Subcutaneous abdominal adipose tissue (tissue), 5 donors: Measurements from ENCODE around the gene GPC5.

Experiments
- H3K27ac ChIP-seq: one replicate; pipeline ENCODE4 v1.7.0; 2013; ENCODE audit warnings: low read depth, mild to moderate bottlenecking, inconsistent platforms, low read length, moderate library complexity
- H3K27me3 ChIP-seq, 5 donors: one replicate each; pipeline ENCODE4 v1.7.0; 2013; ENCODE audit warnings: low read length in 5 of 5, inconsistent platforms in 1 of 5; ENCODE audit not compliant: control insufficient read depth in 5 of 5, insufficient read depth in 4 of 5
- H3K36me3 ChIP-seq, 5 donors: one replicate each; pipeline ENCODE4 v1.7.0; 2013; ENCODE audit warnings: low read length in 5 of 5; ENCODE audit not compliant: control insufficient read depth in 5 of 5, insufficient read depth in 5 of 5
- H3K4me1 ChIP-seq, 5 donors: one replicate each; pipeline ENCODE4 v1.7.0; 2013; ENCODE audit warnings: low read length in 5 of 5, mild to moderate bottlenecking in 3 of 5, moderate library complexity in 1 of 5; ENCODE audit not compliant: control insufficient read depth in 5 of 5, insufficient read depth in 5 of 5
- H3K4me3 ChIP-seq, 5 donors: one replicate each; pipeline ENCODE4 v1.7.0; 2013; ENCODE audit warnings: low read length in 5 of 5, low read depth in 1 of 5
- H3K9ac ChIP-seq, 5 donors: one replicate each; pipeline ENCODE4 v1.7.0; 2013; ENCODE audit warnings: low read length in 5 of 5, mild to moderate bottlenecking in 4 of 5, moderate library complexity in 3 of 5
- H3K9me3 ChIP-seq, 5 donors: one replicate each; pipeline ENCODE4 v1.7.0; 2013; ENCODE audit warnings: low read length in 5 of 5; ENCODE audit not compliant: control insufficient read depth in 5 of 5
- donor health status: healthy.
- donor health status: healthy.
- donor health status: healthy.
- donor health status: healthy.
- donor health status: healthy.

GPC5 gene

DNA sequence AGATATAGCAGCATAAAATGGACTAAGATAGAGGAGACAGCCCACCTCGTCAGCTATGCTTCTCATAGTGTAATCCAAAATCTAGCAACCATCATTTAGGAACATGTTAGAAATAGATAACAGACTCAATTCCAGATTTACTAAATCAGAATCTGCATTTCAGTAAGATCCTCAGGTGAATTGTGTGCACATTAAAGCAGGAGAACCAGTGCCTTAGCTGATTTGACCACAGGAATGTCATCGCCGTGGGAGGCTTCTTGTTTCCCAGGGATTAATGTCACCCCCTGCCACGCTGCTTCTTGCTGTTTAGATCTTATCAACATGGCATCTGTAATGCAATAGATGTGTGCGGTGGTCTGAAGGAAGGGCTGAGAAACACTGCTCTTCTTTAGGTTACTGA, 84.0 kb downstream of the GPC5 start:
- Histone ChIP-seq H3K27ac (no peak overlapping the region), H3K27me3 (no peaks in the 10 kb centered on the region), H3K9ac (no peak overlapping the region), H3K36me3 (no peaks in the 10 kb centered on the region), H3K4me3 (no peak overlapping the region), H3K9me3 (no peaks in the 10 kb centered on the region), H3K4me1 (no peaks in the 10 kb centered on the region)

DNA sequence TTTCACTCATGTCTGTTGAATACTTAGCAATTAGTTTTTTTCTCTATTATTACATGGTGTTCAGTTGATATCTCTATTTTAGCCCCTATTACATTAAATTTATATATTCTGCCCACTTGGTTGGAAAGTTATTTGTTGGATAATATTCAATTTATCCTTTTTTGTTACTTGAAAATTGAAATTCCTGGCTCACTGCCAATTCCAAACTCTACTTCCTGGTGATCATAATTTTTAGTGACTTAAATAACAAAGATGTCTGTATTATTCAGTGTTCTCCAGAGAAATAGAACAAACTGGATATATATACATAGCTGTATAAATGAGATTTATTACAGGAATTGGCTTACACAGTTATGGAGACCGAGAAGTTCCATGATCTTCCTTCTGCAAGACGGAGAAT, 93.6 kb downstream of the GPC5 start:
- Histone ChIP-seq H3K4me3 (no peak overlapping the region), H3K9ac (no peak overlapping the region), H3K4me1 (no peaks in the 10 kb centered on the region), H3K9me3 (no peaks in the 10 kb centered on the region), H3K27me3 (no peaks in the 10 kb centered on the region), H3K27ac (no peak overlapping the region), H3K36me3 (no peaks in the 10 kb centered on the region)

GRCh38 chr13:91493442-91493841, 95.0 kb downstream of the GPC5 start:
- H3K27ac ChIP-seq: no peak overlapping the region
- no peak overlapping the region for H3K4me3 ChIP-seq
- no peak overlapping the region for H3K9ac ChIP-seq
- no peaks in the 10 kb centered on the region for H3K27me3 ChIP-seq
- no peaks in the 10 kb centered on the region for H3K36me3 ChIP-seq
- no peaks in the 10 kb centered on the region for H3K4me1 ChIP-seq
- H3K9me3 ChIP-seq: no peaks in the 10 kb centered on the region

DNA sequence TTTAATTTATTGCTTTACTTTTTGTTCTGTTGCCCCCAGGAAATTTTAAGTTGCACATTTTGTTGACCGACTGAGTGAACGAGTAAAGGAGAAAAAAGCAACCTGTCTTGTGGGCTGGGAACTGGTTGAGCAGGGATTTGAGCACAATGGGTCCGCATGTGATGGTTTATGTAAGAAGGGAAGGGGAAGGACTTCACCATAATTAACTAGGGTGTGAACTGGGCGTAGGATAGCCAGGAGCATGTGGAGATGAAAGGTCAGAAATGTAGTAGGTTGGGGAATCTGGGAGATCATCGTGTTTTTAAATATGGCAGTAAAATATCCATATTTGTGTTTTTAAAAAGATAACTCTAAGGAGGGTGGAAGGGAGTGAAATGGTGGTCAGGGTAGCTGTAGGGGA, 99.9 kb downstream of the GPC5 start:
- Histone ChIP-seq H3K27ac (no peak overlapping the region), H3K27me3 (peaks cover 0 to 2% (median 0%) of the 10 kb centered on the region in 5 donors), H3K4me3 (no peak overlapping the region), H3K36me3 (no peaks in the 10 kb centered on the region), H3K9ac (no peak overlapping the region), H3K9me3 (no peaks in the 10 kb centered on the region), H3K4me1 (no peaks in the 10 kb centered on the region)

GRCh38 chr13:91504216-91504615, 105.8 kb downstream of the GPC5 start:
- no peaks in the 10 kb centered on the region for H3K4me1 ChIP-seq
- no peak overlapping the region for H3K9ac ChIP-seq
- H3K27me3 ChIP-seq: peaks cover 0 to 2% (median 0%) of the 10 kb centered on the region in 5 donors
- H3K27ac ChIP-seq: no peak overlapping the region
- H3K9me3 ChIP-seq: no peaks in the 10 kb centered on the region
- H3K36me3 ChIP-seq: no peaks in the 10 kb centered on the region
- H3K4me3 ChIP-seq: no peak overlapping the region

- Histone ChIP-seq H3K27me3 (peaks cover 0 to 2% (median 0%) of the 10 kb centered on the region in 5 donors), H3K9ac (no peak overlapping the region)
These were observed 108.3 kb downstream of the GPC5 start for GRCh38 chr13:91506759-91507158.

DNA sequence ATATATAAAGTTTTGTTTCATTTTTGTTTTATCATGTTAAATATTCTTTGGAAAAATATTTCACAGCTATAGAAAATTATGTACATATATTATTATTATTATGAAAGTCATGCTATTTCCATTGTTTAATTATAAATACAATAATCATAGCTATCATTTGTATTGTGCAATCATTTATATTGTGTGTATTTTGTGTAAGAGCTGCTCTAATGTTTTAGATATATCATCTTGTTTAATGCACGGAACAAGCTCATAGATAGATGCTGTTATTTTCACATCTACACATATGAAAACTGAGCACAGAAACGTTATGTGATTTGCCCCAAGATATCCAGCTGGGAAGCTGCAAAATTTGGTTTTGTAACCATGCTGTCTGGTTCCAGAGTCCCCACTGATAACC, 111.6 kb downstream of the GPC5 start:
- H3K4me1 ChIP-seq: no peaks in the 10 kb centered on the region
- H3K27me3 ChIP-seq: no peaks in the 10 kb centered on the region
- no peak overlapping the region for H3K4me3 ChIP-seq
- no peak overlapping the region for H3K27ac ChIP-seq
- H3K9ac ChIP-seq: no peak overlapping the region
- no peaks in the 10 kb centered on the region for H3K9me3 ChIP-seq
- H3K36me3 ChIP-seq: no peaks in the 10 kb centered on the region

More at GRCh38 chr13:91506759-91507158, 108.3 kb downstream of the GPC5 start:
- H3K27ac ChIP-seq: no peak overlapping the region
- no peak overlapping the region for H3K4me3 ChIP-seq
- H3K36me3 ChIP-seq: no peaks in the 10 kb centered on the region
- H3K4me1 ChIP-seq: no peaks in the 10 kb centered on the region
- no peaks in the 10 kb centered on the region for H3K9me3 ChIP-seq

- H3K9me3 ChIP-seq: peaks cover 0 to 4% (median 0%) of the 10 kb centered on the region in 5 donors
- no peak overlapping the region for H3K4me3 ChIP-seq
- no peaks in the 10 kb centered on the region for H3K4me1 ChIP-seq
- H3K9ac ChIP-seq: no peak overlapping the region
- H3K36me3 ChIP-seq: no peaks in the 10 kb centered on the region
- H3K27me3 ChIP-seq: no peaks in the 10 kb centered on the region
- no peak overlapping the region for H3K27ac ChIP-seq
These were observed 115.4 kb downstream of the GPC5 start for GRCh38 chr13:91513790-91514189.

DNA sequence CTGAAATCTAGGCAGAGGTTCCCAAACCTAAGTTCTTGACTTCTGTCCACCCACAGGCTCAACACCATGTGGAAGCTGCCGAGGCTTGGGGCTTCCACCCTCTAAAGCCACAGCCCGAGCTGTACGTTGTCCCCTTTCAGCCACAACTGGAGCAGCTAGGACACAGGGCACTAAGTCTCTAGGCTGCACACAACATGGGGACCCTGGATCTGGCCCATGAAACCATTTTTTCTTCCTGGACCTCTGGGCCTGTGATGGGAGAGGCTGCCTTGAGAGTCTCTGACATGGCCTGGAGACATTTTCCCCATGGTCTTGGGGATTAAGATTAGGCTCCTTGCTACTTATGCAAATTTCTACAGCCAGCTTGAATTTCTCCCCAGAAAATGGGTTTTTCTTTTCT, 118.4 kb downstream of the GPC5 start:
- H3K4me1 ChIP-seq: no peaks in the 10 kb centered on the region
- H3K27ac ChIP-seq: no peak overlapping the region
- H3K4me3 ChIP-seq: no peak overlapping the region
- no peak overlapping the region for H3K9ac ChIP-seq
- H3K36me3 ChIP-seq: no peaks in the 10 kb centered on the region
- peaks cover 0 to 4% (median 0%) of the 10 kb centered on the region in 5 donors for H3K9me3 ChIP-seq
- H3K27me3 ChIP-seq: no peaks in the 10 kb centered on the region

GRCh38 chr13:91520952-91521351, 122.5 kb downstream of the GPC5 start:
- Histone ChIP-seq H3K4me1 (no peaks in the 10 kb centered on the region), H3K36me3 (no peaks in the 10 kb centered on the region), H3K27me3 (no peaks in the 10 kb centered on the region), H3K4me3 (no peak overlapping the region), H3K27ac (no peak overlapping the region), H3K9ac (no peak overlapping the region), H3K9me3 (peaks cover 0 to 4% (median 0%) of the 10 kb centered on the region in 5 donors)

DNA sequence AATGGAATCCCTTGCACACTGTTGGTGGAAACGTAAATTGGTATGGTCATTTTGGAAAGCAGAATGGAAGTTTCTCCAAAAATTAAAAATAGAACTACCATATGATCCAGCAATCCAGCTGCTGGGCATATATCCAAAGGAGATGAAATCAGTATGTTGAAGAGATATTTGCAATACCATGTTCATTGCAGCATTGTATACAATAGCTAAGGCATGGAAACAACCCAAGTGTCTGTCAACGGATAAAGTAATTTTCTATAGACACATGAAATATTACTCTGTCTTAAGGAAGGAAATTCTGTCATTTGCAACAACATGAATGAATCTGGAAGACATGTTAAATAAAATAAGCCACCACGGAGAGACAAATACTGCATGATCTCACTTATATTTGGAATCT, 124.7 kb downstream of the GPC5 start:
- Histone ChIP-seq H3K27me3 (no peaks in the 10 kb centered on the region), H3K4me3 (no peak overlapping the region), H3K9me3 (no peaks in the 10 kb centered on the region), H3K27ac (no peak overlapping the region), H3K36me3 (no peaks in the 10 kb centered on the region), H3K9ac (no peak overlapping the region), H3K4me1 (no peaks in the 10 kb centered on the region)
